ENCODE results near the gene PRKAG2. TPM values are rescaled to one million over a fixed set of nuclear protein-coding genes. Genes with fewer than 3 reads are reported as not detected.
A peak's percentile ranks its signal among the peaks of the same experiment; 100 is the strongest.

PRKAG2 gene
- total RNA-seq, 2 donors from 2014 or later, result 19.9 to 22.6 TPM

DNA sequence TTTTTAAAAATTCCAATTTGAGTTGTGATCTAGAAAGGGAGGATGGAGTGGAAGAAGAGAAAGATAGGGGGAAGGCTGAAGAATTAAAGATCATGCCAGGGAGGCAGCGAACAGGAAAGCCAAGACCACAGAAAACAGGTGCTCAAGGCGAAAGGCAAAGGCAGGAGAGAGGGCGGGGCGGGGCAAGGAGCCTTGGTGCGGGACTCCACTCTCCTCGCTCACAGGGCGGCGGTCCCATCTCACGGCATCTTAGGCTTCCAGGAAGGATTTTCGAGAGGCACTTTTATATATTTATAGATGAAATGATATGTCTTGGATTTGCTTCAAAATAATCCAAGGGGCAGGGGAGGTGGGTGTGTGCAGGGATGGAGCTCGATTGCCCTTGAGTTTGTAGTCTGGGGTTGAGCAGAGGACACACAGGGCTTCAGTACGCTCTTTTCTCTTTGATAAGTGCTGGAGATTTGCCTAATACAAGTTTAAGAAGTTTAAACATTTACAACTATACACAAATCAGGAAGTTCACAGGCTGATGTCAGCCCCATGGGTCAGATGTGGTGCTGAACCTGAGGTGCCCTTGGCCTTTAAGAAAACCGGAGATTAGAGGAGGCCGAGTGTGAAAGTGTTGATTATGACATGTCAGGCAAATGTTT is 161.1 kb downstream of the PRKAG2 start:
- DNase-seq (ENCODE audit: low spot score) (no peak), ATAC-seq (no peak)
- Mint-ChIP-seq H3K27me3 (no peaks in the 10 kb centered on the region), H3K36me3 (no peaks in the 10 kb centered on the region), H3K9me3 (no peaks in the 10 kb centered on the region), H3K27ac (no peak overlapping the region), H3K4me1 (ENCODE audit: low read depth in 2 of 2) (peaks cover 0 to 8% of the 10 kb centered on the region in 2 donors), H3K4me3 (no peak overlapping the region)

DNA sequence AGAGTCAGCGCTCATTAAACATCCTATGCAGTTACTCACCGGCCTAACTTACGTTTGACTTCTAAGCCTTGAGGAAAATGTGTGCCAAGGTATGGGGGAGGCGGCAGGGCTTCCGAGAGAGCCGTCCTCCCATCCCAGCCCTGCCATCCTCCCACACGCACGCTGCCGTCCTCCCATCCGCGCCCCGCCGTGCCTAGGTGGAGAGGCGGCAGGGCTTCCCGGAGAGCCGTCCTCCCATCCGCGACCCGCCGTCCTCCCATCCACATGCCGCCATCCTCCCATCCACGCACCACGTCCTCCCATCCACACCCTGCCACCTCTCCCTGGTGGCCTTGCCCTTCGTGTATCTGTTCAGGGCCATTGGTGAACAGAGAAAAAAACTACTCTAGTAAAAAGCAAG is 162.7 kb downstream of the PRKAG2 start:
- ATAC-seq (no peak), DNase-seq (ENCODE audit: low spot score) (no peak)
- Mint-ChIP-seq H3K4me1 (ENCODE audit: low read depth in 2 of 2) (peaks cover 0 to 12% of the 10 kb centered on the region in 2 donors), H3K27me3 (no peaks in the 10 kb centered on the region), H3K27ac (no peak overlapping the region), H3K4me3 (no peak overlapping the region), H3K36me3 (no peaks in the 10 kb centered on the region), H3K9me3 (no peaks in the 10 kb centered on the region)

DNA sequence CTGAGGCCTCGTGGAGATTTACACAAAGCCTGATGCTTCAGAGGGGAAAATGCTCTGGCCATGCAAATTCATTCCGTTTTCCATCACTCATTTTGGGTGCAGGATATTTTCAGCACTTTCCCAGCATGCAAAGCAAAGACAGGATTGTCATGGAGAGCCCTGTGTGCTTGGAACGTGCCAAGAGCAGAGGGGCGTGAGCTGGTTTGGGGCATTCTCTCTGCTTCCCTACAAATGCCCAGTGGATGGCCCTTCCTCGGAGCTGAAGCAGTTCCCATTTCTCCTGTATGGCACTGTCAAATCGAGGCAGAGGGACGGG is 164.1 kb downstream of the PRKAG2 start:
- peaks cover 0 to 12% of the 10 kb centered on the region in 2 donors for H3K4me1 Mint-ChIP-seq (ENCODE audit: low read depth in 2 of 2)
- no peaks in the 10 kb centered on the region for H3K9me3 Mint-ChIP-seq
- H3K27ac Mint-ChIP-seq, result no peak overlapping the region
- H3K36me3 Mint-ChIP-seq, result no peaks in the 10 kb centered on the region
- DNase-seq (ENCODE audit: low spot score) (no peak), ATAC-seq (no peak)
- H3K4me3 Mint-ChIP-seq, result no peak overlapping the region
- no peaks in the 10 kb centered on the region for H3K27me3 Mint-ChIP-seq

DNA sequence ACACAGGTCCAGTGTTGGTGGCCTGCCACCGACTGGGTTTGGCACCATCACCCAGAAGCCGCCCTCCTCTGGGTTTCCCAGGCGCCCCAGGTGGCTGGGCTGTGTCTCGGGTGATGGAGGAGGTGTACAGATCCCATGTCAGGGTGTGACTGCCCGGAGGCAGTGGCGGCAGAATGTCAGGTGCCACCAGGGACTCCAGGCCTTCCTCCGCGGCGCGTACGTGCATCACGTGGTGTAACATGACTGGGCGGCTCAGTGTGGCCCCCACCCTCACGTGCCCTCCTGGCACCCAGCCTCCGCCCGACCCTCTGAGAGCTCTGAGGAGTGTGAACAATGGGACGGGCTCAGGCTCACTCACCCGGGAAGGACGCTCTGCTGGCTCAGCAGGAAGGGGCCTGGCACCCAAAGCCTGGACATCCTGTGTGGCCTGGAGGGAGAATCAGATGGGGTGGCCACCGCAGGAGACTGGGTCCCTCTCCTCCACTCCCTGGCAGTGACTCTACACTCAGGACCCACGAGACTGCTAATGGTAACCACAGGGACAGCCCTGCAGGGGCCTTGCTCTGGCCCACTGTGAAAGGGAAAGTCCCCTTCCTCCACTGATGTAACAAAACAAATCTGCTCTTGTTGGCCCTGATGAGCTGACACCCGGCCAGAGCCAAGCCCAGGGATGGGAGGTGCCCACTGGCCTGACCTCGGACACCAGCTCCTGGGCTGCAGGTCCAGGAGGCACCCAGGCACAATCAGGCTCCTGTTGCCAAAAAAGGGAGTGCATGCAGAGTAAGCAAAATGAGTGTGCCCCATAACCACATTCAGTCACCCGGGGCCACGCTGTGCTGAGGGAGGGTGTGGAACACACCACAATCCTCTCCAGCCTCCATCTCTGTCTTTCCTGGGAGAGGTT is 164.8 kb downstream of the PRKAG2 start:
- Mint-ChIP-seq H3K36me3 (no peaks in the 10 kb centered on the region), H3K4me3 (no peak overlapping the region), H3K27me3 (no peaks in the 10 kb centered on the region), H3K9me3 (no peaks in the 10 kb centered on the region), H3K4me1 (ENCODE audit: low read depth in 2 of 2) (peaks cover 0 to 12% of the 10 kb centered on the region in 2 donors), H3K27ac (no peak overlapping the region)
- ATAC-seq (peak; percentile 53 to 71), DNase-seq (ENCODE audit: low spot score) (no peak)

DNA sequence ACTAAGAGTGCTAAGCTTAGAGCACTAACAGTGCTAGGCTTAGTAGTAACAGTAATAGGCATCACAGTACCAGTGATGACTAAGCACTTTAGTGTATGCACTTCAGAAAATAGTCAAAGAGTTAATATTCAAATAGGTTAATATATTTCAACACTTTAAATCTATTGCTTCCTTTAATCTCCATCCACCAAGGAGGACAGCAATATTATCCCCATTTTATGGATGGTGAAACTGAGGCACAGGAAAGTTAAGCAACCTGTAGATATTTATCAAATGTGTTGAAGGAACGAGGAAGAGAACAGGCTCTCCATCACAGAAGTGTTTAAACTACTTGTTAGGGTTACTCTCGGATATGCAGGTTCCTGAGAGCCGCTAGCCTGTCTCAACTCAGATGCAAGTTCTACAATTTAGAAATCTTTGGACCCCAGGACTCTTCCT is 165.5 kb downstream of the PRKAG2 start:
- Mint-ChIP-seq H3K27me3 (no peaks in the 10 kb centered on the region), H3K4me3 (no peak overlapping the region), H3K4me1 (ENCODE audit: low read depth in 2 of 2) (peaks cover 0 to 12% of the 10 kb centered on the region in 2 donors), H3K27ac (no peak overlapping the region), H3K36me3 (no peaks in the 10 kb centered on the region), H3K9me3 (no peaks in the 10 kb centered on the region)
- ATAC-seq, result no peak
- DNase-seq (ENCODE audit: low spot score), result no peak

DNA sequence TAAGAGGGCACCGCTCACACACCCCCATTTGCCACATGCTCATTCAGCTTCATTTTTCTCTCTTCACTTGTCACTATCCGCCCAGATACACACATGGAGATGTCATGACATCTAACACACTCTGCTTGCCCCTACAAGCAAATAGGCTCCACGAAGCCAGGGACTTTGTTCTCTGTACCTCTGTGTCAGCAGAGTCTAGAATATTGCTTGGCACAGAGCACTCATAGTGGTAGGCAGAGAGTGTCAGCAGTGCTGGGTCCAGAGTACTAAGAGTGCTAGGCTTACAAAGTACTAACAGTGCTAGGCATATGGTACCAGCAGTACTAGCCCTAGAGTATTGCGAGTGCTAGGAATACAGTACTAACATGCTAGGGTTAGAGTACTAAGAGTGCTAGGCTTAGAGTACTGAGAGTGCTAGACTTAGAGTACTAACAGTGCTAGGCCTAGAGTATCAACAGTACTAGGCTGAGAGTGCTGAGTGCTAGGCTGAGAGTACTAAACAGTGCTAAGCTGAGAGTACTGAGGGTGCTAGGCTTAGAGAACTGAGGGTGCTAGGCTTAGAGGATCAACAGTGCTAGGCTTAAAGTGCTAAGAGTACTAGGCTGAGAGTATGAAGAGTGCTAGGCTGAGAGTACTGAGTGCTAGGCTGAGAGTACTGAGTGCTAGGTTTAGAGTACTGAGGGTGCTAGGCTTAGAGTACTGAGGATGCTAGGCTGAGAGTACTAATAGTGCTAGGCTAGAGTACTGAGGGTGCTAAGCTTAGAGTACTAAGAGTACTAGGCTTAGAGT is 166.1 kb downstream of the PRKAG2 start:
- DNase-seq (ENCODE audit: low spot score) (no peak), ATAC-seq (peak in 1 of 2 donors; percentile 7)
- H3K27me3 Mint-ChIP-seq, result no peaks in the 10 kb centered on the region
- no peaks in the 10 kb centered on the region for H3K36me3 Mint-ChIP-seq
- peaks cover 1 to 12% of the 10 kb centered on the region in 2 donors for H3K4me1 Mint-ChIP-seq (ENCODE audit: low read depth in 2 of 2)
- H3K4me3 Mint-ChIP-seq, result no peak overlapping the region
- no peak overlapping the region for H3K27ac Mint-ChIP-seq
- no peaks in the 10 kb centered on the region for H3K9me3 Mint-ChIP-seq

DNA sequence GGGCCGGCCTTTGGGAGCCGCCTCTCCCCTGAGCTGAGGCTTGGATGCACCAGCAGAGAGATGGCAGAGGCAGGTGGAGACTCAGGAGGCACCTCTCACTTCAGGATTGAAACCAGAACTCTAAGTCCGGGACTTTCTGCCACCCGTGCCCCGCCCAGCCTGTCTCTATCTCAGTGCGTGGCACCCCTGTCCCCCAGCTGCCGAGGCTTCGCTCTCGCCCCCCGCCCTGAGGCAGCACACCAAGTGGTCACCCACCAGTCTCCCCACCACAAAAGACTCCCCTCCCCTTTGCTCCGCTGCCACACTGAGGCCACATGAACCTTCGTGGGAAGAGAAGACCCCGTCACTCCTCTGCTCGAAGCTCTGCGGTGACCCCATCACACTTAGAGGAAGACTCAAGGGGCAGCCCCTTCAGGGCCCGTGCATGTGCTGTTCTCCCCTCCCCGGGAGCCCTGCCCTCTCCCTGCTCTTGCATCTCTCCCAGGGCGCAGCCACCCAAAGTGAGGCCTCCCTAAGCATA is 166.7 kb downstream of the PRKAG2 start:
- H3K27ac Mint-ChIP-seq, result no peak overlapping the region
- peaks cover 5 to 16% of the 10 kb centered on the region in 2 donors for H3K4me1 Mint-ChIP-seq (ENCODE audit: low read depth in 2 of 2)
- H3K9me3 Mint-ChIP-seq, result no peaks in the 10 kb centered on the region
- DNase-seq (ENCODE audit: low spot score) (no peak), ATAC-seq (no peak)
- H3K4me3 Mint-ChIP-seq, result no peak overlapping the region
- no peaks in the 10 kb centered on the region for H3K27me3 Mint-ChIP-seq
- no peaks in the 10 kb centered on the region for H3K36me3 Mint-ChIP-seq

DNA sequence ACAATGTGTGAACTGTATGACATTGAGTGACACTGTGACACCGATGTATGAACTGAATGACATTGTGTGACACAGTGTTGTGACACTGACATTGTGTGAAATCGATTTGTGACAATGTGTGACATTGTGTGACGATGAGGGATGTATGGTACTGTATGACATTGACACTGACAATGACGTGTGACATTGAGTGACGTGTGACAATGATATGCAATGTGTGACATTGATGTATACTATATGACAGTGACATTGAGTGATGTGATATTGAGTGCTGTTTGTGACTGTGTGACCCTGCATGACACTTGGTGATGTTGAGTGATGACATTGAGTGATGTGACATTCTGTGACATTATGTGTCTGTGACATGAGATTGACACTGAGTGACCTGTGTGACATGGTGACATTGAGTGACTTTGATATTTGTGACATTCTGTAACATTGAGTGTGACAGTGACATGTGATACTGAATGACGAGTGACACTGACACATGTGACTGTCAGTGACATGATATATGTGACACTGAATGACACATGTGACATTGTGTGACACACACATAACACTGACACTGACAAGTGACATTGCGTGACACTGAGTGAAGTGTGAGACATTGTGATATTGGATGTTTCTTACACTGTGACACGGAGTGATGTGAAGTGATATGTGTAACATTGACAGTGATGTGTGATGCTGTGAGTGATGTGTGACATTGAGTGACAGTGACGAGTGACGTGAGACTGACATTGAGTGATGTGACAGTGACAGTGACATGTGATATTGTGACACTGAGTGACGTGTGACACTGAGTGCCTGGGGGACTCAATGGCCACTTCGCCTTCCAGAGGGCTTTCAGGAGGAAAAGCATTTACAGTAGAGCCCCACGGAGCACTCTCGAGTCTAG is 167.5 kb downstream of the PRKAG2 start:
- Mint-ChIP-seq H3K4me1 (ENCODE audit: low read depth in 2 of 2) (peaks cover 5 to 16% of the 10 kb centered on the region in 2 donors), H3K36me3 (no peaks in the 10 kb centered on the region), H3K27ac (no peak overlapping the region), H3K27me3 (no peaks in the 10 kb centered on the region), H3K4me3 (no peak overlapping the region), H3K9me3 (no peaks in the 10 kb centered on the region)
- DNase-seq (ENCODE audit: low spot score) (no peak), ATAC-seq (no peak)

DNA sequence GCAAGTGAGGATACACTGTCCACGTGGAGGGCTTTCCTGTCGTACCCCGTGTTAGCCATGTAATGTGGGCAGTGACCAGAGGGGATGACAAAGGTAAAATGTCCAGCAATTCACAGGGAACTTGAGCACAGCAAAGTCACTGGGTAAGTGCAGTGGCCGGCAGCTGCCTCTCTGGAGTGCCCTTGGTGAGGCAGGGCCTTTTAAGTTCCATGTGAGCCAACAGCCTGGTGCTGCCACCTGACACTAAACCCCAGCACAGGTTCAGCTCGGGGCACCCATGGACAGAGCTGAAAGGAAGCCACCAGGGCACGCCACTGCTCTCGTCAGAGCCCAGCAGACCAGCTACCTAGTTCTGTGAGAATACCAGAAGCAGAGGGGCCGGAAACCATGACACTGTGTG is 168.3 kb downstream of the PRKAG2 start:
- H3K4me3 Mint-ChIP-seq, result no peak overlapping the region
- DNase-seq (ENCODE audit: low spot score), result no peak
- H3K27me3 Mint-ChIP-seq, result no peaks in the 10 kb centered on the region
- H3K27ac Mint-ChIP-seq, result no peak overlapping the region
- no peaks in the 10 kb centered on the region for H3K36me3 Mint-ChIP-seq
- peaks cover 5 to 16% of the 10 kb centered on the region in 2 donors for H3K4me1 Mint-ChIP-seq (ENCODE audit: low read depth in 2 of 2)
- no peaks in the 10 kb centered on the region for H3K9me3 Mint-ChIP-seq
- ATAC-seq, result no peak

DNA sequence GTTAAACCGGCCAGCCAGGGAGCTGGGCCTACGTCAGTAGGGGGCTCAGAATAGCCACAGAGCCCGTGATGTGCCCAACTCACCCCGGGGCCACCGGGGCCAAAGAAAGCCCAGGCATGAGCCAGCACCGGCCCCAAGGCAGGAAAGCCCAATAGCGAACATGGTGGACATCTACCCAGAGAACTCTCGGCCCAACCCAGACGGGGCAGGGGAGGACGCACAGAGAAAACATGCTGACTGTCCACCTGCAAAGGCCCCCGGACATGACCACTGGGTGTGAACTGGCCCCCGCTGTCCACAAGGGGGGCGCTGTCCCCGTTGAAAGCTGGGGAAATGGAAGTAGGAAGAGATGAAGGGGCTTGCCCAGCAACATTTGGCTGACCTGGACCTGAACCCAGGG is 169.2 kb downstream of the PRKAG2 start:
- ATAC-seq, result no peak
- no peak overlapping the region for H3K27ac Mint-ChIP-seq
- H3K27me3 Mint-ChIP-seq, result no peaks in the 10 kb centered on the region
- no peaks in the 10 kb centered on the region for H3K36me3 Mint-ChIP-seq
- DNase-seq (ENCODE audit: low spot score), result no peak
- peaks cover 5 to 15% of the 10 kb centered on the region in 2 donors for H3K4me1 Mint-ChIP-seq (ENCODE audit: low read depth in 2 of 2)
- no peaks in the 10 kb centered on the region for H3K9me3 Mint-ChIP-seq
- H3K4me3 Mint-ChIP-seq, result no peak overlapping the region

DNA sequence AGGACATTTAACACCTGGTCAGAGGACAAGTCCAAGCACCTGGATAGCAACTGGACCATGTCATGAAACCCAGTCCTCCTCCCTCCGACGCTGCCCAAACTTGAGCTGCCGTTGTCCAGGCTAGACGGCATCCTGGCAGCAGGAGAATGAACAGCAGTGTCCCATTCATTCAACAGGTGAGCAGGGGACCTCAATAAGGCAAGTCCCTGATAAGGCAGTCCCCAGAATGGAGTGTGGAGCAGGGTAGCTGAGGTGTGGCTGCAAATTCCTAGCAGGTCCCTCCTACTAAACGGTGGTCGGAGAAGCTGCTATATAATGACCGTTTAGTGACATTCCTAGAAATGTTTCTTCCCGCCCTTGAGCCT is 169.8 kb downstream of the PRKAG2 start:
- Mint-ChIP-seq H3K36me3 (no peaks in the 10 kb centered on the region), H3K27me3 (no peaks in the 10 kb centered on the region), H3K4me1 (ENCODE audit: low read depth in 2 of 2) (peaks cover 5 to 8% of the 10 kb centered on the region in 2 donors), H3K27ac (no peak overlapping the region), H3K4me3 (no peak overlapping the region), H3K9me3 (no peaks in the 10 kb centered on the region)
- ATAC-seq, result no peak
- DNase-seq (ENCODE audit: low spot score), result no peak

DNA sequence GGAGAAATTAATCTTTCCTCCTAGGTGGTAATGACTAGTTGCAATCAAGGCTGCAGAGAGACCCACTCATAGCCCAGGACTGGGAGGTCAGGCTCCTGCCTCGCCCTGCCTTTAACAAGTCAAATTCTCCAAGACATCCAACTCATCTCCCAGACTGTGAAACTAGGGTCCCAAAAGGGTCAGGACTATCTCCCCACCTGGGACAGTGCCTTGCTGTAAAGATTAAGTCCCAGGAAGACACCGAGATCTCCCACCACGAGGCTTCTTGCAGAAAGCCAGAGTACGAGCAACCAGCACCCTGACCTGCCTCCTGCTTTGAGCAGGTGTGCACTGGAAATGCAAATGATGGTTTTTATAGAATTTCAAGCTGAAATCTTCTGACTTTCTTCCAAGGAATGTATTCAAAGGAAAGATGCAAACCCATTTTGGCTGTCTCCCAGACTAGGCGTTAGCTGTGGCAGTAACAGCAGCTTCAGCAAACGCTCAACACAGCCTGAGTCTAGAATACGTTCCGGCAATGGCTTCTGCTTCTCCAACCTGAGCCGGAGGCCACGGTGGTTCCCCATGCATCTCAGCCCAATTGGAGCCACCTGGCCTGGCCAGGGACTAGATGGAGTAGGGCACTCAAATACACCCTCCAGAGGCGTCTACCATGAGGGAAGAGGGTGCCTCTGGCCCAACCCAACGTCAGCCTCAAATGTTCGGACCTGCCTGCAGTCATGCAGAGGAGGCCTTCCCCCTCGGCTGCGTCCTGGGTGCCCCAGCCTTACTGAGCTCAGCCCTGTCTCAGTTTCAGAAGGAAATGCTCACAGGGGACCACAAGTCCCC is 170.4 kb downstream of the PRKAG2 start:
- H3K4me1 Mint-ChIP-seq (ENCODE audit: low read depth in 2 of 2), result peaks cover 5 to 8% of the 10 kb centered on the region in 2 donors
- DNase-seq (ENCODE audit: low spot score) (no peak), ATAC-seq (no peak)
- no peak overlapping the region for H3K4me3 Mint-ChIP-seq
- no peaks in the 10 kb centered on the region for H3K27me3 Mint-ChIP-seq
- H3K27ac Mint-ChIP-seq, result no peak overlapping the region
- H3K36me3 Mint-ChIP-seq, result no peaks in the 10 kb centered on the region
- H3K9me3 Mint-ChIP-seq, result no peaks in the 10 kb centered on the region

Data from natural killer cell treated with Interleukin-12 subunit alpha and Interleukin-12 subunit beta and Interleukin-15 and Interleukin-18, amount 100 ng/mL, for 72 hours (primary cell).